ENCODE results near the gene SERINC3. TPM values are rescaled to one million over a fixed set of nuclear protein-coding genes. Genes with fewer than 3 reads are reported as not detected.

SERINC3 gene
- total RNA-seq, 2 donors from 2014 or later = 58.2 to 59.8 TPM

Other genes starting within 250 kb of the SERINC3 start
- 1 to 10 TPM; 2.3 to 2.7 TPM for gene FITM2, start 210.9 kb downstream of the SERINC3 start, total RNA-seq
- not detected for gene R3HDML, start 185.0 kb downstream of the SERINC3 start, total RNA-seq
- gene HNF4A, start 166.4 kb downstream of the SERINC3 start, total RNA-seq = not detected
- gene TTPAL, start 46.2 kb downstream of the SERINC3 start, total RNA-seq = 10 to 100 TPM in 1 of 2 donors, 1 to 10 TPM in 1; 7.5 to 15.4 TPM
- gene PKIG, start 60.5 kb upstream of the SERINC3 start, total RNA-seq = 10 to 100 TPM in 1 of 2 donors, 1 to 10 TPM in 1; 2.0 to 10.5 TPM
- gene ADA, start 129.6 kb upstream of the SERINC3 start, total RNA-seq = 10 to 100 TPM; 33.4 to 54.9 TPM
- not detected for gene CCN5, start 193.3 kb upstream of the SERINC3 start, total RNA-seq
- under 1 TPM; 0.09 to 0.37 TPM for gene KCNK15, start 223.8 kb upstream of the SERINC3 start, total RNA-seq

All from activated naive CD4-positive, alpha-beta T cell treated with anti-CD3 and anti-CD28 coated beads, Interleukin-2, amount 50 U/mL, for 72 hours (primary cell).